OCI-LY1 (cell line): ENCODE measurements around the gene NR5A1.

Experiments used
- CTCF ChIP-seq: fragments of 200-600 bp; sonication (generic), shearing (Covaris generic); IDR thresholded peaks from 2 replicates; pipeline ENCODE4 v1.5.1; 2017; ENCODE audit warnings: mild to moderate bottlenecking, antibody characterized with exemption, low read length, moderate library complexity, mixed read lengths
- EZH2 ChIP-seq: fragments of 200-600 bp; sonication (generic), shearing (Covaris generic); IDR thresholded peaks from 2 replicates; pipeline ENCODE4 v1.8.0; 2017; ENCODE audit warnings: borderline replicate concordance, mixed run types, mild to moderate bottlenecking, antibody characterized with exemption, low read length, moderate library complexity, mixed read lengths

GRCh38 chr9:124437086-124437485 lies 70.1 kb downstream of the NR5A1 start:
- no peak for TF ChIP-seq CTCF
- no peak for TF ChIP-seq EZH2
